Measurements from ENCODE around the gene CNBD2. TPM values are rescaled to one million over a fixed set of nuclear protein-coding genes. Genes with fewer than 3 reads are reported as not detected.
"Not testable (repeated sequence)": the region's sequence is repeated elsewhere in the genome, so short reads cannot be mapped to it uniquely, and the experiment has no call there.

The CNBD2 gene
- total RNA-seq, 1 donor from 2014 or later: 3.7 TPM

GRCh38 chr20:36026131-36026530 lies 57.7 kb downstream of the CNBD2 start:
- ATAC-seq: not testable (repeated sequence)

- ATAC-seq: no peak
Observed at GRCh38 chr20:36028106-36028808, 59.9 kb downstream of the CNBD2 start.

DNA sequence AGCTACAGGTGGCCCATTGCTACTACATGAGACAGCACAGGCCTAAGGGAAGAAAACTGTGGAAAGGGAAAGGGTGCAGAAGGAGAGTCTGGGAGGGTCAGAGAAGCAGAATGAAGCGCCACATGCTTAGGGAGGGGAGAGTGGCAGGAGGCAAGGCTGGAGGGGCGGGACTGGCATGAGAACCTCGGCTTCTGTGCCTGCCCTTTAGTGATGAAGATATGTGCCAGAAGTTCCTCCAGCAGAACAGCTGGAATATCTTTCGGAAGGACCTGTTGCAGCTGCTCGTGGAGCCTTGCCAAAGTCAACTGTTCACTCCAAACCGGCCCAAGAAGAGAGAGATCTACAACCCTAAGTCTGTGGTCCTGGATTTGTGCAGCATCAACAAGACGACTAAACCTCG lies 61.8 kb downstream of the CNBD2 start:
- no peak for ATAC-seq

GRCh38 chr20:36031806-36032205 lies 63.4 kb downstream of the CNBD2 start:
- ATAC-seq: no peak

- ATAC-seq: no peak
Observed at GRCh38 chr20:36034875-36035274, 66.5 kb downstream of the CNBD2 start.

DNA sequence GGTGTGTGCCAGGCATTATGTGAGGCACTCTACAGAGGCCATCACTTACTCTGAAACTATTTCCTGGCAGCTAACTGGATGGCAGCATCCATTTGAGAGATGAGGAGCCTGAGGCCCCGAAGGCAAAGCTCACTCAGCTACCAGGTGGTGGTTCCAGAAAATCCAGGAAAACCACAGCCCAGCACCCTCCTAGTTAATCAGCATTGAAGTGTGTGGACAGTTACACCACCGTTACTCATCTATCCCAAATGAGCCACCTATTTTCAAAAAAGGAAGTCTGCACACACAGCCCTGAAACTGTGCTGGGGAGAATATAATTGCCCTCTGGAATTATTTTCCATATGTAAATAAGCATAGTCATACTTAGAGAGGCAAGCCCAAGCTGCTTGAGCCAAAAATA lies 67.4 kb downstream of the CNBD2 start:
- ATAC-seq: peak; percentile 87

DNA sequence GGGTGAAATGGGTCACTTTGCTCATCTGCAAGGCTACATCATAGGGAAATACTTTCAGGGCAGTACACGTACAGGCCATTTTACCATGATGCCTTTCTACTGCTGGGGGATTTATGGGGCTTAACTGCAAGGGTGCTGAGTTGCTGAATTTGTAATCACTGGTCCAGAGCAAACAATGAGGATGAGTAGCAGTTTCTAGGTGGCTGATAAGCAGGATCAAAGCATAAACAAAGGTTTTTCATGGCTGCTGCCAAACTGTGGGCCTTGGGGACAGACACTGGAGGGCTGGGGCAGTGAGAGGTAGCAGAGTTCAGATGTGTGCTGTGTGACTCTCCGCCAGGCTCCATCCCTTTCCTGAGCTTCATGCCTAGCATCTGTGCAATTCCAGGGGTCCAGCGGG lies 68.3 kb downstream of the CNBD2 start:
- ATAC-seq: no peak

- no peak for ATAC-seq
Observed at GRCh38 chr20:36040571-36040970, 72.2 kb downstream of the CNBD2 start.

DNA sequence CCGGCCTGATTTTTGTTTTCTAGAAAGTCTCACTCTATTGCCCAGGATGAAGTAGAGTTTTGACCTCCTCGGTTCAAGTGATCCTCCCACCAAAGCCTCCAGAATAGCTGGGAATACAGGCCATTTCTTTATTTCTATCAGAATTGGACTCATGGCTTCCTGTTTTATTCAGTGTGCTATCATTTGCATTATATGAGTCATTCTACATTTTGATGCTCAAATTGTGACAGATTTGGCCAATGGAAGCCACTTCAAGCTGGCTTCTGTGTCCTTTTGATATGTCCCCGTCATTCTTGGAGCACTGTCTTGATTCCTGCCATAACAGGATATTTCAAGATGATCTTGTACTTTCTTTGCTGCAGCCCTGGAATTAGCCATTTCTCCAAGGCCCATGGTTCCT lies 75.1 kb downstream of the CNBD2 start:
- ATAC-seq: no peak

DNA sequence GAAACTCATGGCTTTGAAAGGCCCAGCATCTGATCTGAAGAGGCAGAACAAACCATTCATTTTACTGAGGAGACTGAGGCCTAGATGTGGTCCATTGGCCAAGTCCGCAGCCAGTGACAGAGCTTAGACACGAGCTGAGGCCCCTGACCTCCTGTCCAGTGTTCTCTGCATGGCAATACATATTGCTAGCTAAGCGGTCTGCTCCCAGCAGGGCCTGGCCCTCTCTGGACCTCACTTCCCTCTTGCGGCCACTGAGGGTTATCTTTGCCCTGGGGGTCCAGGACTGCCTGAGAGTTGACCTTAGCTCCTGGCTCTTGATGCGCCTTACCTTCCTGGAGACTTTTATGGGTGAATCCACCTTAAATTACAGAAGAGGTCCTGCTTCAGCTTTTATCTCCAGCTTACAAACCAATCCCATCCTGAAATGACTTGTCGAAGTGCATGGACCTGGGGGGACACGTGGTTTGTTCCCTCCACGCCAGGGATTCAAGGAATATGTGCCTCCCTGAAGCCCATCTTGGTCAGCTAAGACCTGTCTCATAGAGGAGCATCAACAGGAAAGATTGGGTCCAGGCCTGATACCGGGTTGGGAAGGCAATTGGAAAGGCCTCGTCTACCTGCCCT lies 75.6 kb downstream of the CNBD2 start:
- peak; percentile 27 for ATAC-seq

DNA sequence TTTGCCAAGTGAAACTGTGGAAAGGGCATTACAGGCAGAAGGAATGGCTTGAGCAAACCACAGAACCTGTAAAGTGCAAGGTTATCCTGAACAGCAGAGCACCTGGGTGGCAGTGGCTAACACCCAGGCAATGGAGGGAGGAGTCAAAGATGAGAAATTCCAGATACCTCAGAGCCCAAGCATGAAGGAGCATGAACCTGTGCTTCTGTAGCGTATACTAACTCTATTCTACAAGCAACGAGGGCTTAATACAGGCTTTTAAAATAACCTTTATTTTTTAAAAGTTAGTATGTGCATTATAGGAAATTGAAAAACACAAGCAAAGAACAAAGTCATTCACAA lies 77.0 kb downstream of the CNBD2 start:
- ATAC-seq: peak; percentile 47

- ATAC-seq: not testable (repeated sequence)
Observed at GRCh38 chr20:36046073-36046798, 77.8 kb downstream of the CNBD2 start.

- ATAC-seq: not testable (repeated sequence)
Observed at GRCh38 chr20:36049408-36049807, 81.0 kb downstream of the CNBD2 start.

DNA sequence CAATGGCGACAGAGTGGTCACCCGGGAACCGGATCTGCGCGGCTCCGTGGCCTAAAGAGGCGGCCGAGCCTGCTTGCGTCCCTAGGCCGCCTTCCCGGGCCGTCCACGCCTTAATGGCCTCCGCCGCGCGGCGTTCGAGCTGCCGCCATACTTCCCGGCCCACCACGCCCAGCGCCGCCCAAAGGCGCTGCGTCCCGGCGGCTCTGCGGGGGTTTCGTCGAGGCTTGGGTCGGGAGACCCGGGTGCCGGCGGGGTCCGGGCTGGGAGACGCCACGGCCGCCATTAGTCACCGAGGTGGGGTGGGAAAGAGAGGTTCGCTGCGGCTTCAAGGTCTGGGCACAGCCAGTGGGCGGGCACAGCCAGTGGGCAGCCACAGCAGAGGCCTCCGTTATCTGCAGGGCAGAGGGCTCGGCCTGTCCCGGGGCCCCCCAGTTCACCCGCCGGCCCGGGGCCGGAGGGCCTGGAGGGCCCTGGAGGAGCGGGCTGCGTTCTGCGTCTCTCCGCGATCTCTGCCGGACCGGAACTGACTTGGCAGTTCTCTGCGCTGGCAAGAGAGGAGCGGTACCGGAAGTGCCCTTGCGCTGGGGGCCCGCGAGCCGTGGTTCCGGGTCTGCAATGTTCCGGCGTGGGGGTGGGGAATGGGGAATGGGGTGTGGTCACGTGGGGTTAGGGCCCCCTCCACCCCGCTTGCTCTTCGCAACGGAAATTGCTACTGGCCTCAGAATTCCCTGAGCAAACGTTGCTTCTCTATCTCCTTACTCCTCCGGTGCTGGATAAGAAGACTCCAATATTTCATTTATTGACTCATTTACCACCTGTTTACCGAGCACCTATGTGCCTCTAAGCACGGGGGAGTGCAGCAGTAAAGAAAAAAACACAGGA lies 82.3 kb downstream of the CNBD2 start:
- peak; percentile 96 for ATAC-seq

DNA sequence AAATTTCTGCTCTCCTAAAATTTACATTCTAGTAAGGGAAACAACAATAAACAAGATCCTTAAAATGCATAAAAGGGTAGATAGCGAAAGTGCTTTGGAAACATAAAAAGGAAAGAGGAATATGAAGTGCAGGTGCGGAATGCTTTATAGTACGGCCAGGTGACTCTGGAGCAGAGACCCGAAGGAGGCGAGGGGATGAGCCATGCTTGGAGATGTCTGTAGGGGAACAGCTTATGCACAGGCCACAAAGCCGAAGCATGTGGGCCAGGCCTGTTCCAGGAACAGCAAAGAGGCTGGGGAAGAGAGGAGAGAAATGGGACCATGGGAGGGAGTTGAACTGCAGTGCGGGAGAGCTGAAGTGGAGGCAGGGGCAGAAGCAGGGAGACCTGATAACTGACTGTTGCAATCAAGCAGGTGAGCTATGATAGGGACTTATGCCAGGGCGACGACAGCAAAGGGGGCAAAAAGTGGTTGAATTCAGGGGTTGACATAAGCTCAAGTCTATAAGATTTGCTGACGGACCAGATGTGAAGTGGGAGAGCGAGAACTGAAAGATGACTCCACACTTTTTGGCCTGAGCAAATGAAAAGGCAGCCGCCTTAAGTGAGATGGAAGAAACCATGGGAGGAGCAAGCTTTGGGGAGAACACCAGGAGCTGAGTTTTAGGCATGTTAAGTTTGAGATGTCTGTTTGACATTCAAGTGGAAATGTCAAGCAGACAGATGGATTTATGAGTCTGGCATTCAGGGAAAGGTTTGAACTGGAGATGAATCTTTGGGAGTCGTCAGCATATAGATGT lies 83.1 kb downstream of the CNBD2 start:
- ATAC-seq: peak; percentile 26

DNA sequence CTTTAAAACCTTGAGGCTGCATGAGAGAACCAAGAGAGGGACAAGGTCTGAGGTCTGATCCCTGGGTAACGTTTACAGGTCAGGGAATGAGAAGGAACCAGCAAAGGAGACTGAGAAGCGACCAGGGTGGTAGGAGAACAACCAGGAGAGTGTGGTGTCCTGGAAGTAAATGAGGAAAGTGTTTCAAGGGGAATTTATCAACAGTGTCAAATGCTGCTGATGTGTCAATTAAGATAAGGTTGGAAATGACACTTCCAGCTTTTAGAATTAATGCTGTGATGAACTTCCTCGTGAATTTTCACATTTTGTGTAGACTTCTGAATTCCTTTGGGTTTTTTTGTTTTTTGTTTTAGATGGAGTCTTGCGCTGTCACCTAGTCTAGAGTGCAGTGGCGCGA lies 83.7 kb downstream of the CNBD2 start:
- no peak for ATAC-seq

DNA sequence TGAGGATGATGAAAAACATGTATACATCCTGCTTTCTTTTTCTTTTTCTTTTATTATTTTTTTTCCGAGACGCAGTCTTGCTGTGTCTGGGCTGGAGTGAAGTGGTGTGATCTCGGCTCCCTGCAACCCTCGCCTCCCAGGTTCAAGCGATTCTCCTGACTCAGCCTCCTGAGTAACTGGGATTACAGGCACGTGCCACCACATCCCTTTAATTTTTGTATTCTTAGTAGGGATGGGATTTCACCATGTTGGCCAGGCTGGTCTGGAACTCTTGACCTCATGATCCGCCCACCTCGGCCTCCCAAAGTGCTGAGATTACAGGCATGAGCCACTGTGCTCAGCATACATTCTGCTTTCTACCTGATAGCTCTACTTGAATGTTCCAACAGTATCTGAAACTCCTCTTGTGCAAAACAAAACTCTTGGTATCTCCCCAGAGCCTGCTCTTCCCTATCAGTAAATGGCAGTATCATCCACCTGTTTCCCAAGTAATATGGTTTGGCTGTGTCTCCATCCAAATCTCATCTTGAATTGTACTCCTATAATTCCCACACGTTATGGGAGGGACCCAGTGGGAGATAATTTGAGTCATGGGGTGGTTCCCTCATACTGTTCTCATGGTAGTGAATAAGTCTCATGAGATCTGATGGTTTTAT lies 85.6 kb downstream of the CNBD2 start:
- ATAC-seq: not testable (repeated sequence)

DNA sequence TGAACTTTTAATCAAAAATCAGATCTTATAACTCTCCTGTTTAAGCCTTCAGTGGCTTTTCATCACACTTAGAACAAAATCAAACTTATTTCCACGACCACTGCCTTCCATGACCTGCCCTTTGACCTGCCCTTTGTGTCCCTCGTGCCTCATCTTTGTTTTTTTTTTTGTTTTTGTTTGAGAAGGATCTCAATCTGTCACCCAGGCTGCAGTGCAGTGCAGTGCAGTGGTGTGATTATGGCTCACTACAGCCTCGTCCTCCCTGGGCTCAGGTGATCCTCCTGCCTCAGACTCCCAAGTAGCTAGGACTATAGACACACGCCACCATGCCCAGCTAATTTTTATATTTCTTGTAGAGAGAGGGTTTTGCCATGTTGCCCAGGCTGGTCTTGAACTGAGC lies 86.8 kb downstream of the CNBD2 start:
- no peak for ATAC-seq

DNA sequence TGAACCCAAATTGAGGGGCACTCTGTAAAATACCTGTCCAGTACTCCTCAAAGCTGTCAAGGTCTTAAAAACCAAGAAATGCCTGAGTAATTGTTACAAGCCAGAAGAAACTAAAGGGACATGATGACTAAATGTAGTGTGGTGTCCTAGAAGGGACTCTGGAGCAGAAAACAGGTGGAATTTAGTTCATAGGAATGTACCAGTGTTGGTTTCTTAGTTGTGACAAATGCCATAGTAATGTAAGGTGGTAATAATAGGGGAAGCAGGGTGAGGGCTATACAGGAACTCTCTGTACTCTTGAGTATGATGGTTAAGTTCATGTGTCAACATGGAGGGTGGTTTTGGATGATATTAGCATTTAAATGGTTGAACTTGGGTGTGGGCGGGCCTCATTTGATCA lies 92.3 kb downstream of the CNBD2 start:
- no peak for ATAC-seq

- no peak for ATAC-seq
Observed at GRCh38 chr20:36061754-36062153, 93.4 kb downstream of the CNBD2 start.

GRCh38 chr20:36062799-36063198 lies 94.4 kb downstream of the CNBD2 start:
- ATAC-seq: no peak
